Keratinocyte (primary cell): ENCODE results near the gene LRRIQ1.

Experiments used
- CTCF ChIP-seq, 3 experiments: IDR thresholded peaks in 1 of 3; conservative IDR thresholded peaks in 1 of 3; optimal IDR thresholded peaks in 1 of 3; 2 replicates in 2 of 3; 3 replicates in 1 of 3; pipeline versions ENCODE3 to v1.5.1; 2011; ENCODE audit warnings: low read length in 3 of 3, mild to moderate bottlenecking in 3 of 3, moderate library complexity in 2 of 3, control low read depth in 1 of 3, inconsistent platforms in 1 of 3; ENCODE audit not compliant: insufficient read depth in 2 of 3; ENCODE audit errors: extremely low read depth in 1 of 3
- EZH2 ChIP-seq: IDR thresholded peaks from one replicate; pipeline ENCODE4 v1.6.1; 2012; ENCODE audit warnings: inconsistent platforms, mild to moderate bottlenecking, low read length, moderate library complexity

- no peak for TF ChIP-seq EZH2
- no peak for TF ChIP-seq CTCF (optimal IDR thresholded peaks at IDR 0.05 in 1 of 3, IDR thresholded peaks at IDR 0.05 in 1 of 3, conservative IDR thresholded peaks at IDR 0.05 in 1 of 3; ENCODE audit: extremely low read depth in 1 of 3, insufficient read depth in 2 of 3, low read length in 3 of 3)
These were observed 59.4 kb downstream of the LRRIQ1 start for GRCh38 chr12:85095501-85095900.
